Type B pancreatic cell (in vitro differentiated cells): ENCODE data around the gene PSG6. TPM values are rescaled to one million over a fixed set of nuclear protein-coding genes. Genes with fewer than 3 reads are reported as not detected.
"Not testable (repeated sequence)": the region's sequence is repeated elsewhere in the genome, so short reads cannot be mapped to it uniquely, and the experiment has no call there.

Experiments used
- DNase-seq: peaks from one replicate; pipeline ENCODE4 v3.0.0; 2021; ENCODE audit warnings: mixed read lengths; ENCODE audit not compliant: unreplicated experiment; ENCODE audit errors: extremely low spot score
- H3K27ac Mint-ChIP-seq: 2 replicates; pipeline ENCODE4 v1.8.0; 2021; ENCODE audit warnings: mild to moderate bottlenecking, mixed read lengths
- H3K27me3 Mint-ChIP-seq: 2 replicates; pipeline ENCODE4 v1.8.0; 2021; ENCODE audit warnings: mixed read lengths
- H3K36me3 Mint-ChIP-seq: 2 replicates; pipeline ENCODE4 v1.8.0; 2021; ENCODE audit warnings: mixed read lengths
- H3K4me1 Mint-ChIP-seq: one replicate; pipeline ENCODE4 v1.8.0; 2021; ENCODE audit warnings: mixed read lengths; ENCODE audit not compliant: unreplicated experiment
- H3K4me3 Mint-ChIP-seq: 2 replicates; pipeline ENCODE4 v1.8.0; 2021; ENCODE audit warnings: mild to moderate bottlenecking, mixed read lengths
- H3K9me3 Mint-ChIP-seq: 2 replicates; pipeline ENCODE4 v1.8.0; 2021; ENCODE audit warnings: mixed read lengths
- total RNA-seq: library from RNA; stranded (reverse); gene quantifications from 2 replicates; pipeline ENCODE4 v1.2.1, GENCODE V29; 2021; ENCODE audit warnings: low replicate concordance

The PSG6 gene
- total RNA-seq, 1 donor from 2014 or later, result not detected

DNA sequence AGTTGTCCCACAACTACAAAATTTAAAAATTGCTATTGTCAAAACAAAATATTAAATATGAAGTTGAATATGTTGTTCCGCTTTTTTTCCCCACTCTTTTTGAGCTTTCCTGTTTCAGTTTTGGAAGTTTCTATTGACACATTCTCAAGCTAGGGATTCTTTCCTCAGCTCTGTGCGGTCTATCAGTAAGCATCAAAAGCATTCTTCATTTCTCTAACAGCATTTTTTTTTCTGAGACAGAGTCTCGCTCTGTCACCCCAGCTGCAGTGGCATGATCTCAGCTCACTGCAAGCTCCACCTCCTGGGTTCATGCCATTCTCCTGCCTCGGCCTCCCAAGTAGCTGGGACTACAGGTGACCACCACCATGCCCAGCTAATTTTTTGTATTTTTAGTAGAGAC, 4.8 kb downstream of the PSG6 start:
- not testable (repeated sequence) for DNase-seq, H3K4me1 Mint-ChIP-seq, H3K4me3 Mint-ChIP-seq, H3K27me3 Mint-ChIP-seq, H3K27ac Mint-ChIP-seq, H3K36me3 Mint-ChIP-seq, H3K9me3 Mint-ChIP-seq

DNA sequence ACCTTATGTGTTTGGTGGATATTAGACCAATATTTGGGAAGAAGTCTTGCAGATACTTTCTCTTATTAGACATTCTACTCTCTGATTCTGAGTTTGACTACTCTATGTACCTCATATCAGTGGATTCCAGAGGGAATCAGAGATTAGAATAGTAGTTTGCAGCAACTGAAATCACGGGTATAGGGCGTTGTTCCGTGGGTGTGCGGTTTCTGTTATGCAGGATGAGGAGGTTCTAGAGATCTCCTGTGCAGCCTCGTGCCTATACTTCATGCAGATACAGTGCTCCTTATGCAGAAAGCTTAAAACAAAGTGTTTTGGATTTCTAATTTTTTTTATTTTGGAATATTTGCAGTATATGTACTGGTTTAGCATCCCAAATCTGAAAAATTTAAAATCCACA, 6.0 kb downstream of the PSG6 start:
- H3K27ac Mint-ChIP-seq, H3K4me3 Mint-ChIP-seq, H3K4me1 Mint-ChIP-seq, DNase-seq, H3K27me3 Mint-ChIP-seq, H3K9me3 Mint-ChIP-seq, H3K36me3 Mint-ChIP-seq: not testable (repeated sequence)

DNA sequence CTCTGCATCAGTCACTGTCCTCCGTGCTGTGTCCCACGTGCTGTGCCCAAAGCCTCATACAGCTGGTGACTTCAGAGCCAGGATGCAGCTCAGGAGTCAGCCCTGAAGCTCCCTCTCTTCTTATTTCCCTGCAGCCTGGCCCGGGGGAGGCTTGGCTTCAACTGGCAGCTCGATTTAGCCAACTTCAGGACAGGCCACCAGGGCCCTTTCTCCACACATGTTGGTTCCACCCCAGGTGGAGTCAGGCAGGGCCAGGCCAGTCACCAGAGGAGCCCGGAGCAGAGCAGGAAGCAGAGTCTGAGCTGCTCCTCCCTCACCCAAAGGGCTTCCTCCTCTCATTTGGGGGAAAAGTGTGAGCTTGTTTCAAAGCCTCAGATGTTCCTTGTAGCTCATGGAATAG, 11.5 kb downstream of the PSG6 start:
- not testable (repeated sequence) for H3K4me1 Mint-ChIP-seq, H3K36me3 Mint-ChIP-seq, DNase-seq, H3K27me3 Mint-ChIP-seq, H3K9me3 Mint-ChIP-seq, H3K27ac Mint-ChIP-seq, H3K4me3 Mint-ChIP-seq

DNA sequence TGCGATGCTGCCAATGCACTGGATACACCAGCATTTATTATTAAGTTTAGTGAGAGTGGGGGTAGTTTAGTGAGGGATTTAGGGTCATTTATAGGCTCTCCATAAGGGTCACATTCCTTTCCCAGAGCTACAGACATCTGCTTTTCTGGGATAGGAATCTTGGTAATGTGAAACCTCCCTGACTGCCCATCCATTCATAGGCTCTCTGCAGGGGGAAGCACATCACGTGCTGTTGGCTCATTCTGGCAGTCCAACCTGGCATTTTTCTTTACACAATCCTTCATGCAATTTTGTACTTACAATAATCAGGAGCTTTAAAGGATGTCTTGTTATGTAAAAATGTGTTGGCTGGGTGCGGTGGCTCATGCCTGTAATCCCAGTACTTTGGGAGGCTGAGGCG, 17.1 kb downstream of the PSG6 start:
- not testable (repeated sequence) for H3K4me3 Mint-ChIP-seq, H3K27ac Mint-ChIP-seq, H3K36me3 Mint-ChIP-seq, H3K27me3 Mint-ChIP-seq, H3K4me1 Mint-ChIP-seq, H3K9me3 Mint-ChIP-seq, DNase-seq

DNA sequence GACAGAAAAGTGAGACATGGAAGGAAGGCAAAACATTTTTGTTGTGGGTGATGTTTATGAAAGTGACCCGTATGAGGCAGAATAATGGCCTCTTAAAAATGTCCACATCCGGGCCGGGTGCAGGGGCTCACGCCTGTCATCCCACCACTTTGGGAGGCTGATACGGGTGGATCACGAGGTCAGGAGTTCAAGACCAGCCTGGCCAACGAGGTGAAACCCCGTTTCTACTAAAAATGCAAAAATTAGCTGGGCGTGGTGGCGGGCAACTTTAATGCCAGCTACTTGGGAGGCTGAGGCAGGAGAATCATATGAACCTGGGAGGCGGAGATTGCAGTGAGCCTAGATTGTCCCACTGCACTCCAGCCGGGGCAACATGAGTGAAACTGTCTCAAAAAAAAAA, 18.0 kb downstream of the PSG6 start:
- H3K27me3 Mint-ChIP-seq, H3K9me3 Mint-ChIP-seq, H3K27ac Mint-ChIP-seq, H3K36me3 Mint-ChIP-seq, DNase-seq, H3K4me1 Mint-ChIP-seq, H3K4me3 Mint-ChIP-seq: not testable (repeated sequence)

DNA sequence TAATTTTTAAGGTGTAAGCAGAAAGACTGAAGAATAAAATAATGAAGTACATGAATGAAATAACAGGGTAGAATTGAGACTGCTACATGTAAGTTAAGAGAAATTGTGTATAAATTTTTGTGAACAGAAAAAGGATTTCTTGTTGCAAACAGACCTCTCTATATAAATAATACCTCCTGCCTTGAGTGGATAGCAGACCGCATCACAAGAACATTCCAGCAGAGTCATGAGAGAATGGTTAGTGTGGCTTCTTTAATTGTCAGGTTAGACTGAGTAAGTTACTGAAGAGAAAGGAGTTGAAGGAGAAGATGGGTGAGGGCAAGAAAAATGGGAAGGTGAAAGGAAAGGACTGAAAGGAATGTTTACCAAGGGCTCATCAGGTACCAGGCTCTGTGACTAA, 18.6 kb downstream of the PSG6 start:
- H3K9me3 Mint-ChIP-seq, H3K27ac Mint-ChIP-seq, H3K4me3 Mint-ChIP-seq, H3K36me3 Mint-ChIP-seq, DNase-seq, H3K4me1 Mint-ChIP-seq, H3K27me3 Mint-ChIP-seq: not testable (repeated sequence)

DNA sequence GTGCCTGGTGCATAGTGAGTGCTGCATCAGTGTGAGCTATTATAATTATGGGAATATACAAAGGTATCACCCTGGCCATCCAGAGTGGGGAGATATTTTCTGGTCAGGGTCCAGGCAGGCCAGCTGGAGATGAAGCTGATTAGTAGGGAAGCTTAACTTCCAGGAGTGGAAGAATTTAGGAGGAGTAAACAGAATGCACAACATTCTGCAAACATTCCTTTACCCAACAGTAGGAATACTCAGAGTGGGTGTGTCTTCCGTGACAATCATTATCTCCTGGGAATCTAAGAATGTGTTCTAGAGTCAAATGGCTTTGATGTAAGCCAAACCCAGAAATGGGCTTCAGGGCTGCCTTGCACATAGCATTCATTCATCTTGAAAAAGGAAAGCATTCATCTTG, 19.0 kb downstream of the PSG6 start:
- H3K4me3 Mint-ChIP-seq, H3K4me1 Mint-ChIP-seq, H3K36me3 Mint-ChIP-seq, H3K9me3 Mint-ChIP-seq, DNase-seq, H3K27ac Mint-ChIP-seq, H3K27me3 Mint-ChIP-seq: not testable (repeated sequence)

DNA sequence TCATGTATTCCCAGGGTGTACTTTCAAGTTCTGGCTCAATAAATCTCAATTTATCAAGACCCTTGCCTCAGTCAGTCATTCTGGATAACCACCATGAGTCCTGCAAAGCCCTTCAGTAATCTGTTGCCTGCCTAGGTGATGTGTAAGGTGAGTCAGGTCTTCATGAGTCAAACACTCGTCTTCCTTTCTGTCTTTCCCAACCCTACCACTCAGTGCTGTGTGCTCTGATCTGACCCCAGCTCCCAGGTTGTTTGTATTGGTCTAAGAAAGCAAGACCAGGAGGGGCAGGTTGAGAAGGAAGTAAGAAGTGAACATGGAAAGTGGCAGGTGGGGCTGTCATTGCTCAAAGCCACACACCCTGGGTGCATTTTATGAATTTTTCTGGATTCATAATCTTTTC, 20.0 kb downstream of the PSG6 start:
- not testable (repeated sequence) for H3K9me3 Mint-ChIP-seq, H3K36me3 Mint-ChIP-seq, H3K4me3 Mint-ChIP-seq, H3K27ac Mint-ChIP-seq, H3K4me1 Mint-ChIP-seq, DNase-seq, H3K27me3 Mint-ChIP-seq

DNA sequence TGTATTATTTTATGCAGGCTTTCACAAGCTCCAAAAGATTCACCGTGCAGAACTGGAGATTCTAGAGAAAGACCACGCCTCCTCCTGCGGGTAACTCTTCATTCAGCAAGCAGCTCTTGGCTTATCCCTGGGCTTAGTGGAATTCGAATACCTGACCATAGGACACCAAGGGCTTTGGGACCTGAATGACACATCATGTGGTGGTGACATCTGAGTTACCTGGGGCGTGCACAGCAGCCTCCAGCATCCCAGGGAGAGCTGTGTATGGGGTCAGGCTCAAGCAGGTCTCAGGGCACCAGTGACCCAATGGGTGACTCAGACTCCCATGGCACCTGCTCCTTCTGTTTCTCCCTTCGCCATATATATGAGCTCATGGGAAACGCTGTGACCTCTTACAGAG, 27.2 kb downstream of the PSG6 start:
- not testable (repeated sequence) for H3K4me3 Mint-ChIP-seq, H3K4me1 Mint-ChIP-seq, H3K9me3 Mint-ChIP-seq, H3K36me3 Mint-ChIP-seq, H3K27me3 Mint-ChIP-seq, DNase-seq, H3K27ac Mint-ChIP-seq

DNA sequence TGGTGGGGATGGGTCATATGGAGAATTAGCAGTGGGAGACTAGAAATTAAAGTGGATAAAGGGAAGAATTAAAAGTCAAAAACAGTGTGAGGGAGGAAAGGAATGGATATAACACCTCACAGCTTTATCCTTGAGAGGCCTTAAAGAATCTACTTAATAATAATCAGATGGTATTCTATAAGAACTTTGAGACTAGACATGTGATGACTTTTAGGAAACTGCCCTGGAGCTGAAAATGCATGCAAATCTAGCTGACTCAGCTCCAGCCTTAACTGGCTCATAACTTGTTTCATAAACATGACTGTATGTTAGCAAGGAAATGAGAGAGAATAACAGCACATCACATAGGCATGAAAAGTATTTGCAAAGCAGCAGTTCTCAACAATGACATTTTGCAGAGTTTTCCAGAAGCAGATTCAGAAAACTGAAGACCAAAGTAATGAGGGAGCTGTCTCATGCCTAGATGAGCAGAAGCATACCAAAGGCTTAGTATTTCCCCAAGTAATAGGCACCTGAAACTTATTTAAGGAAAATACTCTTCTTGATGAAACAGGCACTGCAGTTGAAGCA, 29.7 kb downstream of the PSG6 start:
- DNase-seq, H3K4me1 Mint-ChIP-seq, H3K27me3 Mint-ChIP-seq, H3K36me3 Mint-ChIP-seq, H3K27ac Mint-ChIP-seq, H3K4me3 Mint-ChIP-seq: not testable (repeated sequence)
- peaks cover 11% of the 10 kb centered on the region for H3K9me3 Mint-ChIP-seq

DNA sequence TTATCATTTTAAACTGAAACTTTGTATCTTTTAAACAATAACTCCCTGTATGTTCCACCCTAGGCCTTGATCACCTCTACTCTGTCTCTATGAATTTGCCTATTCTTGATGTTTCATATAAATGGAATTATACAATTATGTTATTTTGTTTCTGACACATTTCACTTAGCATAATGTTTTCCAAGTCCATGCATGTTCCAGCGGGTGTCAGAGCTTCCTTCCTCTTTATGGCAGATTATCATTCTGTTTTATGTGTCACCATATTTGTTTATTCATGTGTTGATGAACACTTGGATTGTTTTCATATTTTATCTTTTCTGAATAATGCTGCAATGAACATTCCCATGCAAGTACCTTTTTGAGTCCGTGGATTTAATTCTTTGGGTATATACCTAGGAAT, 35.0 kb downstream of the PSG6 start:
- H3K9me3 Mint-ChIP-seq, H3K4me3 Mint-ChIP-seq, H3K27ac Mint-ChIP-seq, H3K27me3 Mint-ChIP-seq, H3K36me3 Mint-ChIP-seq, DNase-seq, H3K4me1 Mint-ChIP-seq: not testable (repeated sequence)

DNA sequence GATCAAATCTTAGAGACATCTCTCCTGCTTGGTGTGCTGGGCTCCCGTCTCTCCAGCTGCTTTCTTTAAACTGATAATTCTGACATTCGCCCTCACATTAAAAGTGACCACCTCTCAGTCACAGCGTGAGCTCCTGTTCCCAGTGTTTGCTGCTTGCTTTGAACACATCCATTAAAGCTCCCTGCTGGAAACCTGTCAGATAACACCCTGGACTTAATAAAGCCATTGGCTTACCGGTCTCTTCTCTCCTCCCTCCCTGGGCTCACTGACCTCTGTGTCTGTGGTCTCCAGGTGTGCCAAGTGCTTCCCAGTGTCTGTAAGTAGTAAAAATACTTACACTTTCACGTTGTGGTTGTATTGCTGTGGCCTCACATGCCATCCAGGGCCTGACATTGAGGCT, 35.7 kb downstream of the PSG6 start:
- H3K4me3 Mint-ChIP-seq, DNase-seq, H3K4me1 Mint-ChIP-seq, H3K36me3 Mint-ChIP-seq, H3K27ac Mint-ChIP-seq, H3K9me3 Mint-ChIP-seq, H3K27me3 Mint-ChIP-seq: not testable (repeated sequence)
